Mesenchymal stem cell (in vitro differentiated cells and primary cell): Measurements from ENCODE around the gene ACYP1.

Experiments used
- DNase-seq: peaks from one replicate; pipeline ENCODE4 v3.0.0-alpha.2; 2013
- H2AFZ ChIP-seq: one replicate; pipeline ENCODE4 v1.6.1; 2013; ENCODE audit warnings: low read depth, mild to moderate bottlenecking, control low read depth, inconsistent platforms, low read length, moderate library complexity
- H2AK5ac ChIP-seq: 2 replicates; pipeline ENCODE4 v1.6.1; 2013; ENCODE audit warnings: low read length, moderate library complexity, mild to moderate bottlenecking, inconsistent platforms; ENCODE audit not compliant: severe bottlenecking
- H2BK120ac ChIP-seq: one replicate; pipeline ENCODE4 v1.6.1; 2013; ENCODE audit warnings: low read depth, mild to moderate bottlenecking, inconsistent platforms, low read length, moderate library complexity
- H2BK12ac ChIP-seq, 2 experiments: one replicate each; pipeline ENCODE4 v1.6.1; 2013; ENCODE audit warnings: inconsistent platforms in 2 of 2, low read length in 2 of 2, mild to moderate bottlenecking in 2 of 2, moderate library complexity in 2 of 2, control low read depth in 1 of 2
- H2BK15ac ChIP-seq: one replicate; pipeline ENCODE4 v1.6.1; 2013; ENCODE audit warnings: mild to moderate bottlenecking, low read depth, inconsistent platforms; ENCODE audit not compliant: poor library complexity, severe bottlenecking
- H2BK5ac ChIP-seq: 2 replicates; pipeline ENCODE4 v1.6.1; 2013; ENCODE audit warnings: low read depth, mild to moderate bottlenecking, low read length, control low read depth, inconsistent platforms; ENCODE audit not compliant: poor library complexity, severe bottlenecking
- H3K14ac ChIP-seq, 2 experiments: one replicate each; pipeline ENCODE4 v1.6.1; 2013; ENCODE audit warnings: inconsistent platforms in 2 of 2, low read length in 2 of 2, control low read depth in 1 of 2, mild to moderate bottlenecking in 1 of 2, moderate library complexity in 1 of 2
- H3K18ac ChIP-seq, 2 experiments: one replicate each; pipeline ENCODE4 v1.6.1; 2013; ENCODE audit warnings: inconsistent platforms in 2 of 2, low read length in 2 of 2, control low read depth in 1 of 2, low read depth in 1 of 2, mild to moderate bottlenecking in 1 of 2
- H3K23ac ChIP-seq, 2 experiments: one replicate each; pipeline ENCODE4 v1.6.1; 2013; ENCODE audit warnings: inconsistent platforms in 2 of 2, low read length in 2 of 2, mild to moderate bottlenecking in 2 of 2, moderate library complexity in 2 of 2, control low read depth in 1 of 2
- H3K27ac ChIP-seq: 2 replicates; pipeline ENCODE4 v1.5.1; 2013; ENCODE audit warnings: mild to moderate bottlenecking, moderate library complexity, low read length, control low read depth, inconsistent platforms; ENCODE audit not compliant: poor library complexity, severe bottlenecking
- H3K27me3 ChIP-seq, 2 experiments: 2 replicates each; pipeline versions ENCODE4 v1.6.1 to v1.7.0; 2013; ENCODE audit warnings: low read length in 2 of 2, mild to moderate bottlenecking in 2 of 2, moderate library complexity in 2 of 2, control low read depth in 1 of 2, inconsistent platforms in 1 of 2; ENCODE audit not compliant: control insufficient read depth in 1 of 2, insufficient read depth in 1 of 2
- H3K36me3 ChIP-seq, 2 experiments: 2 replicates each; pipeline versions ENCODE4 v1.6.1 to v1.7.0; 2013; ENCODE audit warnings: low read length in 2 of 2, control low read depth in 1 of 2, inconsistent platforms in 1 of 2, low read depth in 1 of 2, mild to moderate bottlenecking in 1 of 2; ENCODE audit not compliant: insufficient read depth in 2 of 2, control insufficient read depth in 1 of 2
- H3K4ac ChIP-seq, 2 experiments: one replicate each; pipeline ENCODE4 v1.6.1; 2013; ENCODE audit warnings: inconsistent platforms in 2 of 2, low read length in 2 of 2, mild to moderate bottlenecking in 2 of 2, moderate library complexity in 2 of 2, control low read depth in 1 of 2, low read depth in 1 of 2
- H3K4me1 ChIP-seq: 2 replicates; pipeline ENCODE4 v1.6.1; 2013; ENCODE audit warnings: low read depth, low read length, control low read depth; ENCODE audit not compliant: control insufficient read depth, insufficient read depth
- H3K4me2 ChIP-seq: 2 replicates; pipeline ENCODE4 v1.6.1; 2013; ENCODE audit warnings: low read length, mild to moderate bottlenecking, inconsistent platforms; ENCODE audit not compliant: poor library complexity, severe bottlenecking
- H3K4me3 ChIP-seq, 2 experiments: 2 replicates each; pipeline versions ENCODE4 v1.5.1 to v1.7.0; 2013; ENCODE audit warnings: low read length in 2 of 2, mild to moderate bottlenecking in 2 of 2, control low read depth in 1 of 2, low read depth in 1 of 2; ENCODE audit not compliant: insufficient read depth in 1 of 2
- H3K79me1 ChIP-seq: replicated peaks from 2 replicates; pipeline ENCODE4 v1.6.1; 2013; ENCODE audit warnings: mild to moderate bottlenecking, control low read depth, low read length, inconsistent platforms; ENCODE audit not compliant: poor library complexity, severe bottlenecking
- H3K9ac ChIP-seq: 2 replicates; pipeline ENCODE4 v1.7.0; 2013; ENCODE audit warnings: mild to moderate bottlenecking, low read length, moderate library complexity
- H3K9me3 ChIP-seq: 2 replicates; pipeline ENCODE4 v1.7.0; 2013; ENCODE audit warnings: mild to moderate bottlenecking, low read length; ENCODE audit not compliant: control insufficient read depth
- H4K8ac ChIP-seq: one replicate; pipeline ENCODE4 v1.6.1; 2013; ENCODE audit warnings: inconsistent platforms, mild to moderate bottlenecking, low read length, moderate library complexity
- H4K91ac ChIP-seq: one replicate; pipeline ENCODE4 v1.6.1; 2013; ENCODE audit warnings: mild to moderate bottlenecking, low read length, inconsistent platforms
- WGBS: methylation state at CpG from one replicate; pipeline ENCODE4 v1.1.7; 2013; ENCODE audit warnings: mixed read lengths; 5-methylcytosine and 5-hydroxymethylcytosine counted together

Gene ACYP1

GRCh38 chr14:75051556-75051899, 12.3 kb downstream of the ACYP1 start:
- Histone ChIP-seq H3K36me3 (peaks cover 0 to 6% of the 10 kb centered on the region in 2 experiments), H3K27me3 (no peaks in the 10 kb centered on the region), H3K4me1 (peaks cover 4% of the 10 kb centered on the region), H4K91ac (no peak overlapping the region), H3K79me1 (peaks cover 10% of the 10 kb centered on the region), H2BK120ac (no peak overlapping the region), H3K4ac (peak overlapping the region in 1 of 2 experiments; percentile 68), H2BK5ac (no peak overlapping the region), H3K9me3 (no peaks in the 10 kb centered on the region), H3K9ac (peak overlapping the region; percentile 93), H3K4me3 (peak overlapping the region; percentile 63 to 79), H2AK5ac (no peak overlapping the region), H2BK12ac (no peak overlapping the region), H3K4me2 (peak overlapping the region; percentile 64), H2BK15ac (no peak overlapping the region), H3K27ac (no peak overlapping the region), H4K8ac (peak overlapping the region; percentile 35), H2AFZ (no peak overlapping the region), H3K18ac (no peak overlapping the region), H3K14ac (no peak overlapping the region), H3K23ac (no peak overlapping the region)
- no peak for DNase-seq
- WGBS = 83% methylated on average over 1 of the region's 5 CpGs

- Histone ChIP-seq H4K8ac (peak within 1 kb of the TSS; percentile 35), H2BK12ac (no peak within 1 kb of the TSS), H2AK5ac (no peak within 1 kb of the TSS), H3K27me3 (no peaks in the 10 kb centered on the region), H3K9ac (peak within 1 kb of the TSS; percentile 93), H3K9me3 (no peaks in the 10 kb centered on the region), H4K91ac (peak within 1 kb of the TSS; percentile 49), H2BK15ac (peak within 1 kb of the TSS; percentile 100), H3K4me2 (peak within 1 kb of the TSS; percentile 64), H3K14ac (no peak within 1 kb of the TSS), H2AFZ (peak within 1 kb of the TSS; percentile 73), H3K4me3 (peak within 1 kb of the TSS; percentile 63 to 79), H3K79me1 (peaks cover 12% of the 10 kb centered on the region), H3K23ac (peak within 1 kb of the TSS in 1 of 2 experiments; percentile 69), H2BK120ac (peak within 1 kb of the TSS; percentile 12), H3K18ac (peak within 1 kb of the TSS; percentile 76 to 96), H3K4me1 (peaks cover 4% of the 10 kb centered on the region), H3K36me3 (peaks cover 0 to 6% of the 10 kb centered on the region in 2 experiments), H3K4ac (peak within 1 kb of the TSS; percentile 68 to 94), H2BK5ac (no peak within 1 kb of the TSS), H3K27ac (peak within 1 kb of the TSS; percentile 67)
- 2% methylated on average over 58 of the region's 59 CpGs for WGBS
- DNase-seq = peak; percentile 76
Measured at GRCh38 chr14:75050852-75051555, 12.8 kb downstream of the ACYP1 start, which contains the start of gene MLH3. TSS of gene MLH3 (minus strand) at chr14:75051467. CDS start at chr14:75049655, 1,812 bp downstream.

GRCh38 chr14:75049731-75050201, 14.1 kb downstream of the ACYP1 start:
- H2AK5ac ChIP-seq = no peak overlapping the region
- 100% methylated on average over 3 of the region's 3 CpGs for WGBS

GRCh38 chr14:75049136-75049535, 14.7 kb downstream of the ACYP1 start:
- Histone ChIP-seq H2BK5ac (no peak overlapping the region), H3K4ac (no peak overlapping the region), H3K27me3 (no peaks in the 10 kb centered on the region), H3K27ac (no peak overlapping the region), H3K14ac (no peak overlapping the region), H2AFZ (no peak overlapping the region), H3K36me3 (peaks cover 0 to 6% of the 10 kb centered on the region in 2 experiments), H2BK120ac (no peak overlapping the region), H2BK12ac (no peak overlapping the region), H3K9ac (peak overlapping the region; percentile 93), H3K4me1 (peaks cover 6% of the 10 kb centered on the region), H2BK15ac (no peak overlapping the region), H3K9me3 (no peaks in the 10 kb centered on the region), H2AK5ac (no peak overlapping the region), H3K4me3 (peak overlapping the region in 1 of 2 experiments; percentile 79), H4K91ac (no peak overlapping the region), H3K4me2 (no peak overlapping the region), H3K23ac (no peak overlapping the region), H3K79me1 (peaks cover 12% of the 10 kb centered on the region), H3K18ac (no peak overlapping the region), H4K8ac (no peak overlapping the region)
- DNase-seq = no peak
- 98% methylated on average over 5 of the region's 5 CpGs for WGBS

More at GRCh38 chr14:75049731-75050201, 14.1 kb downstream of the ACYP1 start:
- no peak overlapping the region for H3K14ac ChIP-seq
- peak overlapping the region in 1 of 2 experiments; percentile 79 for H3K4me3 ChIP-seq
- no peak overlapping the region for H2BK5ac ChIP-seq
- no peak overlapping the region for H3K27ac ChIP-seq
- DNase-seq = no peak
- H2BK120ac ChIP-seq = no peak overlapping the region
- no peak overlapping the region for H3K4me2 ChIP-seq
- no peak overlapping the region for H3K23ac ChIP-seq
- no peak overlapping the region for H3K18ac ChIP-seq
- H3K9me3 ChIP-seq = no peaks in the 10 kb centered on the region
- H3K4me1 ChIP-seq = peaks cover 6% of the 10 kb centered on the region
- peaks cover 0 to 6% of the 10 kb centered on the region in 2 experiments for H3K36me3 ChIP-seq
- H4K8ac ChIP-seq = no peak overlapping the region
- no peak overlapping the region for H4K91ac ChIP-seq
- no peak overlapping the region for H3K4ac ChIP-seq
- peak overlapping the region; percentile 93 for H3K9ac ChIP-seq
- H3K27me3 ChIP-seq = no peaks in the 10 kb centered on the region
- H3K79me1 ChIP-seq = peaks cover 12% of the 10 kb centered on the region
- H2BK15ac ChIP-seq = no peak overlapping the region
- no peak overlapping the region for H2AFZ ChIP-seq
- H2BK12ac ChIP-seq = no peak overlapping the region
